SK-N-MC (cell line): Measurements from ENCODE around the gene SEMA6A.
A peak's percentile ranks its signal among the peaks of the same experiment; 100 is the strongest.

Experiments
- DNase-seq: peaks from one replicate; pipeline ENCODE4 v3.0.0-alpha.2; 2011; ENCODE audit warnings: low read depth, low spot score
- H3K27ac ChIP-seq: fragments of 200-600 bp; sonication (generic); 2 replicates; pipeline ENCODE4 v1.5.1; 2016; ENCODE audit warnings: mixed run types
- H3K36me3 ChIP-seq: fragments of 200-600 bp; sonication (generic); 2 replicates; pipeline ENCODE4 v1.6.1; 2017; ENCODE audit warnings: antibody characterized with exemption, low read length, mixed read lengths; ENCODE audit not compliant: insufficient read depth
- H3K4me3 ChIP-seq: fragments of 200-600 bp; sonication (generic); 2 replicates; pipeline ENCODE4 v1.5.1; 2016
- H3K9ac ChIP-seq: fragments of 200-600 bp; sonication (generic); 2 replicates; pipeline ENCODE4 v1.8.0; 2017; ENCODE audit warnings: mixed run types, mixed read lengths; ENCODE audit not compliant: insufficient read length
- H3K9me3 ChIP-seq: fragments of 200-600 bp; sonication (generic); 2 replicates; pipeline ENCODE4 v1.6.1; 2017; ENCODE audit warnings: low read depth, mild to moderate bottlenecking, antibody characterized with exemption, low read length, moderate library complexity, mixed read lengths
- EZH2 ChIP-seq: fragments of 200-600 bp; sonication (generic); IDR thresholded peaks from one replicate; pipeline ENCODE4 v1.6.1; 2017; ENCODE audit warnings: antibody characterized with exemption
- FOXP2 ChIP-seq: optimal IDR thresholded peaks from 2 replicates; pipeline ENCODE3; 2011; ENCODE audit warnings: mild to moderate bottlenecking, moderate library complexity; ENCODE audit not compliant: insufficient read depth; ENCODE audit errors: extremely low read length, control extremely low read depth
- POLR2AphosphoS5 ChIP-seq: IDR thresholded peaks from 2 replicates; pipeline ENCODE4 v1.6.1; 2012; ENCODE audit warnings: mild to moderate bottlenecking, low read depth, low read length, borderline replicate concordance

Gene SEMA6A

GRCh38 chr5:116467465-116467843 is 107.2 kb downstream of the SEMA6A start:
- Histone ChIP-seq H3K4me3 (no peak overlapping the region), H3K36me3 (peaks cover 17% of the 10 kb centered on the region), H3K9ac (no peak overlapping the region), H3K27ac (no peak overlapping the region), H3K9me3 (no peaks in the 10 kb centered on the region)
- DNase-seq = no peak
- TF ChIP-seq FOXP2 = no peak
- TF ChIP-seq EZH2 = no peak
- TF ChIP-seq POLR2AphosphoS5 = no peak

GRCh38 chr5:116466727-116467464 is 107.7 kb downstream of the SEMA6A start:
- Histone ChIP-seq H3K9me3 (no peaks in the 10 kb centered on the region), H3K27ac (no peak overlapping the region), H3K4me3 (no peak overlapping the region), H3K9ac (no peak overlapping the region), H3K36me3 (peaks cover 17% of the 10 kb centered on the region)
- DNase-seq = no peak
- TF ChIP-seq POLR2AphosphoS5 = no peak
- TF ChIP-seq FOXP2 = no peak
- TF ChIP-seq EZH2 = no peak

- no peak for TF ChIP-seq FOXP2
- TF ChIP-seq POLR2AphosphoS5 = no peak
- TF ChIP-seq EZH2 = no peak
- Histone ChIP-seq H3K9ac (no peak overlapping the region), H3K4me3 (no peak overlapping the region), H3K27ac (no peak overlapping the region), H3K36me3 (peaks cover 9% of the 10 kb centered on the region), H3K9me3 (no peaks in the 10 kb centered on the region)
- DNase-seq = no peak
These were observed 109.2 kb downstream of the SEMA6A start for GRCh38 chr5:116465411-116465810.

- no peak for DNase-seq
These were observed 110.4 kb downstream of the SEMA6A start for GRCh38 chr5:116464144-116464708.

GRCh38 chr5:116462500-116462899 is 112.1 kb downstream of the SEMA6A start:
- Histone ChIP-seq H3K9me3 (no peaks in the 10 kb centered on the region), H3K36me3 (no peaks in the 10 kb centered on the region; the same call in 1 of the 2 replicates), H3K4me3 (no peak overlapping the region), H3K9ac (no peak overlapping the region), H3K27ac (no peak overlapping the region)
- TF ChIP-seq EZH2 (no peak), FOXP2 (no peak), POLR2AphosphoS5 (no peak)
- no peak for DNase-seq

More at GRCh38 chr5:116464144-116464708, 110.4 kb downstream of the SEMA6A start:
- no peak for TF ChIP-seq EZH2
- H3K9me3 ChIP-seq = no peaks in the 10 kb centered on the region
- H3K36me3 ChIP-seq = peaks cover 9% of the 10 kb centered on the region
- H3K9ac ChIP-seq = no peak overlapping the region
- H3K27ac ChIP-seq = no peak overlapping the region
- H3K4me3 ChIP-seq = no peak overlapping the region

GRCh38 chr5:116459301-116459700 is 115.3 kb downstream of the SEMA6A start:
- Histone ChIP-seq H3K36me3 (no peaks in the 10 kb centered on the region), H3K9ac (no peak overlapping the region), H3K27ac (no peak overlapping the region), H3K9me3 (no peaks in the 10 kb centered on the region), H3K4me3 (no peak overlapping the region)
- TF ChIP-seq FOXP2 = no peak
- TF ChIP-seq POLR2AphosphoS5 = no peak
- no peak for TF ChIP-seq EZH2
- no peak for DNase-seq

- TF ChIP-seq EZH2 = no peak
- TF ChIP-seq POLR2AphosphoS5 = no peak
- no peak for TF ChIP-seq FOXP2
- Histone ChIP-seq H3K9me3 (no peaks in the 10 kb centered on the region), H3K27ac (no peak overlapping the region), H3K4me3 (no peak overlapping the region), H3K9ac (no peak overlapping the region), H3K36me3 (no peaks in the 10 kb centered on the region)
- no peak for DNase-seq
These were observed 117.6 kb downstream of the SEMA6A start for GRCh38 chr5:116457062-116457461.

- DNase-seq = no peak
- H3K27ac ChIP-seq = no peak overlapping the region
- no peaks in the 10 kb centered on the region for H3K9me3 ChIP-seq
- H3K9ac ChIP-seq = no peak overlapping the region
- no peak overlapping the region for H3K4me3 ChIP-seq
- H3K36me3 ChIP-seq = no peaks in the 10 kb centered on the region
- TF ChIP-seq FOXP2 = no peak
- TF ChIP-seq EZH2 = no peak
- no peak for TF ChIP-seq POLR2AphosphoS5
These were observed 118.6 kb downstream of the SEMA6A start for GRCh38 chr5:116456036-116456435.

- TF ChIP-seq EZH2 (no peak), POLR2AphosphoS5 (no peak), FOXP2 (no peak)
- no peak for DNase-seq
- Histone ChIP-seq H3K27ac (no peak overlapping the region; the same call in 1 of the 2 replicates), H3K4me3 (peak overlapping the region; percentile 74), H3K9me3 (no peaks in the 10 kb centered on the region), H3K9ac (no peak overlapping the region), H3K36me3 (no peaks in the 10 kb centered on the region)
These were observed 119.6 kb downstream of the SEMA6A start for GRCh38 chr5:116455061-116455460.
